Esophagus muscularis mucosa (tissue), 4 donors: Measurements from ENCODE around the gene ZNF777. TPM values are rescaled to one million over a fixed set of nuclear protein-coding genes. Genes with fewer than 3 reads are reported as not detected.
A peak's percentile ranks its signal among the peaks of the same experiment; 100 is the strongest.
"Not testable (repeated sequence)": the region's sequence is repeated elsewhere in the genome, so short reads cannot be mapped to it uniquely, and the experiment has no call there.

Experiments
- DNase-seq: peaks from one replicate; pipeline ENCODE4 v3.0.0-alpha.2; 2017; ENCODE audit errors: extremely low spot score
- H3K27ac ChIP-seq, 4 donors: fragments of 200-600 bp; sonication (generic); replicated peaks in 1 of 4; 1 replicate in 3 of 4; 2 replicates in 1 of 4; pipeline ENCODE4 v1.5.1; 2016 to 2019; ENCODE audit warnings: mild to moderate bottlenecking in 1 of 4
- H3K27me3 ChIP-seq, 4 donors: fragments of 200-600 bp; sonication (generic); one replicate each; pipeline versions ENCODE4 v1.5.1 to v1.6.0; 2016 to 2019
- H3K36me3 ChIP-seq, 4 donors: fragments of 200-600 bp; sonication (generic); one replicate each; pipeline ENCODE4 v1.5.1; 2016 to 2019
- H3K4me1 ChIP-seq, 4 donors: fragments of 200-600 bp; sonication (generic); one replicate each; pipeline ENCODE4 v1.5.1; 2016 to 2019
- H3K4me3 ChIP-seq, 4 donors: fragments of 200-600 bp; sonication (generic); 1 replicate in 2 of 4; 2 replicates in 2 of 4; pipeline ENCODE4 v1.5.1; 2016 to 2019; ENCODE audit warnings: mild to moderate bottlenecking in 4 of 4, moderate library complexity in 1 of 4
- H3K9me3 ChIP-seq, 4 donors: fragments of 200-600 bp; sonication (generic); 1 replicate in 3 of 4; 2 replicates in 1 of 4; pipeline ENCODE4 v1.5.1; 2016 to 2019
- EP300 ChIP-seq: sonication (generic); formaldehyde crosslinking; IDR thresholded peaks from one replicate; pipeline ENCODE4 v1.6.1; 2017; ENCODE audit warnings: antibody characterized with exemption
- POLR2A ChIP-seq: fragments of 450-650 bp; IDR thresholded peaks from one replicate; pipeline ENCODE4 v1.6.1; 2017; ENCODE audit warnings: antibody characterized with exemption, moderate library complexity, mild to moderate bottlenecking, low read depth
- POLR2AphosphoS5 ChIP-seq, 2 donors: sonication (generic); formaldehyde crosslinking; IDR thresholded peaks; one replicate each; pipeline ENCODE4 v1.6.1; 2017; ENCODE audit warnings: antibody characterized with exemption in 2 of 2
- WGBS: methylation state at CpG from one replicate; pipeline ENCODE4 v1.1.5; 2018; 5-methylcytosine and 5-hydroxymethylcytosine counted together
- intact Hi-C: fragments of 100-400 bp; cut with DNase I; formaldehyde crosslinking; loops from one replicate; pipeline ENCODE4 v1.15.1; 2023
- total RNA-seq, 4 donors: library from RNA; depleted of rRNA; stranded (reverse); fragments of >200 nt; gene quantifications; one replicate each; pipeline versions ENCODE4 v1.1.0 to v1.2.1, GENCODE V29; 2016
- TF ChIP-seq, protein P1 (sequence below), 3 experiments: fragments of 200-600 bp in 2 of 3; fragments of 450-650 bp in 1 of 3; sonication (generic) in 2 of 3; IDR thresholded peaks; one replicate each; pipeline ENCODE4 v1.5.1; 2017 to 2019; ENCODE audit warnings: antibody characterized with exemption in 3 of 3, mild to moderate bottlenecking in 2 of 3, moderate library complexity in 1 of 3

The ZNF777 gene
- total RNA-seq, 4 donors from 2014 or later: 6.6 to 17.4 (median 13.7) TPM

DNA sequence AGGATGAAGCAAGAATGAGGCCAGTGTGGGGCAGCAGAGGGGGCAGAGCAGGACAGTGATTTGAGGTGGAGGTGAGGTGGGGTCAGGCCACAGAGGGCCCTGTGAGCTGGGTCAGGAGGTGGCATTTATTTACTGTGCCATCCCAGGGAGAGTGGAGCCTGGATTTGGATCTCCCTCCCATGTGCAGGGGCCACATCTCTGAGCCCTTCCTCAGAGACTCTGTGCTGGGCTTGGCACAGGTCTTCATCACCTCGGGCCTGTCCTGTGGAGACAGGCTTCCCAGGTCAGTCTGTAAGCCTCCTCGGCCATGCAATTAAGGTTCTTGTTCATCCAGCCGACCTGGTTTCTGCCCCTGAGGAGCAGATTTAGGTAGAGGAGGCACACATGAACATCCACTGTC lies 40.9 kb downstream of the ZNF777 start:
- intact Hi-C loops: loop anchor here (5.0 to 10.0 kb wide), 3 partner anchors 37 to 135 kb away; partner anchors contain the start of gene ZNF746
- no peak overlapping the region for H3K27ac ChIP-seq
- TF ChIP-seq POLR2A: no peak
- TF ChIP-seq, protein P1, sequence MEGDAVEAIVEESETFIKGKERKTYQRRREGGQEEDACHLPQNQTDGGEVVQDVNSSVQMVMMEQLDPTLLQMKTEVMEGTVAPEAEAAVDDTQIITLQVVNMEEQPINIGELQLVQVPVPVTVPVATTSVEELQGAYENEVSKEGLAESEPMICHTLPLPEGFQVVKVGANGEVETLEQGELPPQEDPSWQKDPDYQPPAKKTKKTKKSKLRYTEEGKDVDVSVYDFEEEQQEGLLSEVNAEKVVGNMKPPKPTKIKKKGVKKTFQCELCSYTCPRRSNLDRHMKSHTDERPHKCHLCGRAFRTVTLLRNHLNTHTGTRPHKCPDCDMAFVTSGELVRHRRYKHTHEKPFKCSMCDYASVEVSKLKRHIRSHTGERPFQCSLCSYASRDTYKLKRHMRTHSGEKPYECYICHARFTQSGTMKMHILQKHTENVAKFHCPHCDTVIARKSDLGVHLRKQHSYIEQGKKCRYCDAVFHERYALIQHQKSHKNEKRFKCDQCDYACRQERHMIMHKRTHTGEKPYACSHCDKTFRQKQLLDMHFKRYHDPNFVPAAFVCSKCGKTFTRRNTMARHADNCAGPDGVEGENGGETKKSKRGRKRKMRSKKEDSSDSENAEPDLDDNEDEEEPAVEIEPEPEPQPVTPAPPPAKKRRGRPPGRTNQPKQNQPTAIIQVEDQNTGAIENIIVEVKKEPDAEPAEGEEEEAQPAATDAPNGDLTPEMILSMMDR (IDR thresholded peaks at IDR 0.05): no peak
- TF ChIP-seq POLR2AphosphoS5 (IDR thresholded peaks at IDR 0.05): no peak
- no peak for TF ChIP-seq EP300
- H3K4me1 ChIP-seq: peaks cover 12 to 22% (median 18%) of the 10 kb centered on the region in 4 donors
- peaks cover 0 to 5% (median 2%) of the 10 kb centered on the region in 4 donors for H3K27me3 ChIP-seq
- H3K36me3 ChIP-seq: no peaks in the 10 kb centered on the region
- H3K9me3 ChIP-seq: no peaks in the 10 kb centered on the region
- 77% methylated on average over 3 of the region's 3 CpGs for WGBS
- no peak overlapping the region for H3K4me3 ChIP-seq
- DNase-seq: peak; percentile 78

DNA sequence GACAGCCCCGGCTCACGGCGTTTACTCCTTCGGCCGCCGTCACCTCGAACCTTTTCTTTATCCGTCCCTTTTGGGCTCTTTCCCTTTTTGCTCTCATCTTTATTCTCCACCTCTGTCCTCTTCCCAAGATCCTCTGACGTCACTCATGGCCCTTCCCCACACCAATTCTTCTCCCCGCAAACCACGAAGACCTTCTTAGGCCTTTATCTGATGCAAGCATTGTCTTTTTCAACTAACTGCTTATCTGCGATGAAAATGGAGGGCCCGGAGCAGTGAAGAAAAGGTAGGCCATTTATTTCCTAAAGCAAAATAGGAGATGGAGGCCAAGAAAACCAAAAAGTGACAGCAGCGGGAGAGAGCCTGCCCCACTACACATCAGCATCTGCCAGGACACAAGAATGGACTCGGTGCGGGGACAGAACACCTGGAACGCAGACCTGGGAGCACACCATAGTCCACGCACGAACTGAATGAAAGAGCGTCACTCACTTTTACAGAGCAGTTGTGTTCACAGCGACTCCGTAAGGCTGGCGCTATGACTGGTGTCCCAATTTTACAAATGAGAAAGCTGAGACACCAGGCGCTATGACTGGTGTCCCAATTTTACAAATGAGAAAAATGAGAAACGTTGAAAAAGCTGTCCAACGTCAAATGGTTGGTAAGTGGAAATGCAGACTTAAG lies 45.3 kb downstream of the ZNF777 start:
- no peak for DNase-seq
- Histone ChIP-seq H3K4me3 (peak overlapping the region; percentile 33 to 47 (median 38)), H3K27ac (peak overlapping the region in 3 of 4 donors; percentile 12 to 43 (median 41)), H3K36me3 (no peaks in the 10 kb centered on the region), H3K9me3 (no peaks in the 10 kb centered on the region), H3K27me3 (no peaks in the 10 kb centered on the region), H3K4me1 (peaks cover 7 to 10% (median 9%) of the 10 kb centered on the region in 4 donors)
- 47% methylated on average over 26 of the region's 26 CpGs for WGBS
- intact Hi-C loops: no loop called here
- no peak for TF ChIP-seq POLR2AphosphoS5 (IDR thresholded peaks at IDR 0.05)
- TF ChIP-seq EP300: no peak
- TF ChIP-seq POLR2A: no peak
- TF ChIP-seq, protein P1 (IDR thresholded peaks at IDR 0.05): no peak

DNA sequence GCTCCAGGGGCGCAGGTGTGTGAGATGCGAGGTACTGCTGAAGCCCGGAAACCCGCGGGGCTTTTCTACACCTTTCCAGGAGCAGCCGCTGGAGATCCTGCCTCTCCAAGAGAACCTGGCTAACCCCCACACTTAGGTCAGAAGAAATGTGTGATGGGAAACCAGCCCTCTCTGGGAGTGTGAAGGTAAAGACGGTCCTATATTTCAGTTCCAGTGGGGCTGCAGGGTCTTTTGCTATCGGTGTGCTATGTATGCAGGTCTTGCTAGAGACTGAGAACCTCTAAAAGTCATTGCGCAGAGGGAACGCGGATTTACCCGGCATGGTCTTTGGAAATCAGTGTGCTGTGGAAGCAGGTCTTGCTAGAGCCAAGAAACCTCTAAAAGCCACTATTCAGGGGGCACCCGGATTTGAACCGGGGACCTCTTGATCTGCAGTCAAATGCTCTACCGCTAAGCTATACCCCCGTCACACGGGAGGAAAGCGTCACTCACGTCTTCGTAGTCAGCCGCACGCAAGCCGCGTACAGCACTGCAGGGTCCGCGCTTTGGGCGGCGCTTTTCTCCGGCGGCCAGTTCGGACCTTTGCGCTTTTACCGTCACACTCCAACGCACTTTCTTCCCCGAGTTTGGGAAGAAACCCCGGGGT lies 46.0 kb downstream of the ZNF777 start:
- intact Hi-C loops: no loop called here
- Histone ChIP-seq H3K4me3 (peak overlapping the region; percentile 33 to 47 (median 38)), H3K36me3 (no peaks in the 10 kb centered on the region), H3K27ac (peak overlapping the region in 3 of 4 donors; percentile 12 to 43 (median 41)), H3K9me3 (no peaks in the 10 kb centered on the region), H3K27me3 (no peaks in the 10 kb centered on the region), H3K4me1 (peaks cover 7 to 10% (median 9%) of the 10 kb centered on the region in 4 donors)
- 7% methylated on average over 31 of the region's 36 CpGs for WGBS
- TF ChIP-seq POLR2A (no peak), POLR2AphosphoS5 (IDR thresholded peaks at IDR 0.05) (no peak)
- DNase-seq: peak; percentile 91

DNA sequence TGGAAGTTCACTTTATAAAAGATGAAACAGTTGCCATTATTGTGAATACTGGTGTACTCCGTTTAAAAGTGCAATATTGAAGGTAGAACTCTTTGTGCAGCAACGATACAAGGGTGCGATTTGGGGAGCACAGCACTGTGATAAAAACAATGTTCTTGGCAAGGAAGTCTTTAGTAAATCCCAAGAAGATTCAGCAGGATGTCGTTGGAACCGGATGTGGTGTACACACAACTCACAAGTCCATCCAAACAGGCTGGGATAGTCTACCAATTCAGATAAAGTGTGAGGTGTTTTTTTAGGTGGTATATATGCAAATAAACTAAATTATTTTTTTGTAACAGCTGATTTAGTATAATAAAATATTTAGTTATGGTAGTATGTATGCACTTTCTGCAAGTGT lies 46.7 kb downstream of the ZNF777 start:
- no peaks in the 10 kb centered on the region for H3K27me3 ChIP-seq
- WGBS: 63% methylated on average over 5 of the region's 5 CpGs
- intact Hi-C loops: no loop called here

DNA sequence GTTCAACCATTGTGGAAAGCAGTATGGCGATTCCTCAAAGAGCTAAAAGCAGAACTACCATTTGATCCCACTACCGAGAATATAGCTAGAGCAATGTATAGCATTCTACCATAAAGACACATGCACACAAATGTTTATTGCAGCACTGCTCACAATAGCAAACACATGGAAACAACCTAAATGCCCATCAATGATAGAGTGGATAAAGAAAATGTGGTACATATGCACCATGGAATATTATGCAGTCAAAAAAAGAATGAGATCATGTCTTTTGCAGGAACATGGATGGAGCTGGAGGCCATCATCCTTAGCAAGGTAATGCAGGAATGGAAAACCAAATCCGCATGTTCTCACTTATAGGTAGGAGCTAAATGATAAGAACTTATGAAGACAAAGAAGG lies 47.8 kb downstream of the ZNF777 start:
- intact Hi-C loops: not testable (repeated sequence)
- WGBS: 98% methylated on average over 3 of the region's 3 CpGs

More for the DNA sequence above, 46.7 kb downstream of the ZNF777 start:
- no peak for DNase-seq
- no peak overlapping the region for H3K27ac ChIP-seq
- peaks cover 7 to 10% (median 9%) of the 10 kb centered on the region in 4 donors for H3K4me1 ChIP-seq
- TF ChIP-seq POLR2A (no peak), EP300 (no peak), POLR2AphosphoS5 (IDR thresholded peaks at IDR 0.05) (no peak)
- TF ChIP-seq, protein P1 (IDR thresholded peaks at IDR 0.05): no peak
- no peaks in the 10 kb centered on the region for H3K9me3 ChIP-seq
- no peaks in the 10 kb centered on the region for H3K36me3 ChIP-seq
- H3K4me3 ChIP-seq: no peak overlapping the region

More for the DNA sequence above, 47.8 kb downstream of the ZNF777 start:
- H3K27me3 ChIP-seq, H3K27ac ChIP-seq, H3K36me3 ChIP-seq, H3K4me3 ChIP-seq, H3K4me1 ChIP-seq, DNase-seq, H3K9me3 ChIP-seq: not testable (repeated sequence)
